GM18517 (cell line): ENCODE measurements around the gene SLC39A2.
"Not testable (repeated sequence)": the region's sequence is repeated elsewhere in the genome, so short reads cannot be mapped to it uniquely, and the experiment has no call there.

Source experiments
- ATAC-seq: cut with Tn5 transposase; IDR thresholded peaks from one replicate; pipeline ENCODE4 v1.9.1; 2021; ENCODE audit warnings: mild to moderate bottlenecking, moderate library complexity; ENCODE audit not compliant: unreplicated experiment

SLC39A2 gene

GRCh38 chr14:20996521-20996920, 2.6 kb upstream of the SLC39A2 start:
- no peak for ATAC-seq

GRCh38 chr14:20997115-20997514, 2.0 kb upstream of the SLC39A2 start:
- ATAC-seq, result no peak

- no peak for ATAC-seq
These were observed 1.5 kb upstream of the SLC39A2 start for GRCh38 chr14:20997564-20997963.

DNA sequence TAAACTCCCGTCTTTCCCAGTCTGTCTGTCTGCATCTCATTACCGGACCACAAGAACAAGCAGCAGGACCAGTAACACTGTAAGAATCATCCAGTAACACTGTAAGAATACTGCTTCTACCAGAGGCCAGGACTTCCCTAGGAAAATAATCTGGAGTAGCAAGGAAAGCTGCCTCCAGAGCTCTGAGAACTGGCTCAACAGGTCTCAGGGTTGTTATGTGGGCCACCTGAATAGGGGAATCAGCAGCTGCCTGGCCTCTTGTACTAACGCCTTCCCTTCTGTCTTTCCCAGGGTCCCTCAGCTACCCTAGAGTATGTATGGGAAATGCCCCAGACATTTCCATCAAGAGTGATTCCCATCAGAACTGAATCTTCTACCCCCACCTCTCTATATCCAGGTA, 954 bp upstream of the SLC39A2 start:
- no peak for ATAC-seq

GRCh38 chr14:20999591-20999990, 498 bp downstream of the SLC39A2 start:
- ATAC-seq, result no peak

- no peak for ATAC-seq
These were observed 2.1 kb downstream of the SLC39A2 start for GRCh38 chr14:21001218-21001617.

- ATAC-seq, result no peak
These were observed 4.8 kb downstream of the SLC39A2 start for GRCh38 chr14:21003788-21004346.

- not testable (repeated sequence) for ATAC-seq
These were observed 10.6 kb downstream of the SLC39A2 start for GRCh38 chr14:21009721-21010120.

DNA sequence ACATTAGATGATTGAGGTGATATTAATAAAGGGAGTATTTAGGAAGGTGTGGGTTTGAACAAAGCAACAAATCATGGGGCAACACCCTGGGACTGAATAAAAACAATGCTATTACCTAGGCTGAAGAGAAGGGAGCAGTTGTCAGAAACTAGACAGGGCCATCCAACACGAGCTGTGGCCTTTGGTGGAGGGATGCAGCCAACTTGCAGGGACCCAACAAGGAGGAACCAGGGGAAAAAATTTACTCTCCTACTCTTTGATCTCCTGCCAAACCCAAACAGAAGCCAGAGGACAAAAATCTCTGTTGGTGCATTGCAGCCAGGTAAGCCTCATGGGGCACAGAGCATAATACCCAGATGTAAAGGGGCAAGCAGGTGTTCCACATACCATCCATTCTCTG, 12.0 kb downstream of the SLC39A2 start:
- no peak for ATAC-seq

GRCh38 chr14:21014761-21015190, 15.7 kb downstream of the SLC39A2 start:
- ATAC-seq, result no peak

DNA sequence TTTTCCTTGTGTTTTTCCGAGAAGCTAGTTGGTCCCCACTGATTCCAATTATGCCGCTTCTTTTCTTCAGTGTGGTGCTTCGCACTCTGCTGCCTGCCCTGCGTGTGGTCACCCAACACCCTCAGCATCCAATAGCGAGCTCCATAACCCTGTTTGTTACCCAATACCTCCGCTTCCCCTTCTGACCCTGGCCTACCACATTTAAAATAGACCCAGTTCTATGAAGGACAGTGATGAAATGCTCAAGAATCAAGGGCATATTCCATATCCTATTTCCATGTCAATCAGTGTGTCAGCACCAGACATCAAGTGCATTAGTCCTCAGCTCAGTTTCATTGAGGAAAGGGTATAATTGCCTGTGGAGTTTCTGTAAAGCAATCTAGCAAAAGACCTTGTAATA, 16.2 kb downstream of the SLC39A2 start:
- no peak for ATAC-seq

DNA sequence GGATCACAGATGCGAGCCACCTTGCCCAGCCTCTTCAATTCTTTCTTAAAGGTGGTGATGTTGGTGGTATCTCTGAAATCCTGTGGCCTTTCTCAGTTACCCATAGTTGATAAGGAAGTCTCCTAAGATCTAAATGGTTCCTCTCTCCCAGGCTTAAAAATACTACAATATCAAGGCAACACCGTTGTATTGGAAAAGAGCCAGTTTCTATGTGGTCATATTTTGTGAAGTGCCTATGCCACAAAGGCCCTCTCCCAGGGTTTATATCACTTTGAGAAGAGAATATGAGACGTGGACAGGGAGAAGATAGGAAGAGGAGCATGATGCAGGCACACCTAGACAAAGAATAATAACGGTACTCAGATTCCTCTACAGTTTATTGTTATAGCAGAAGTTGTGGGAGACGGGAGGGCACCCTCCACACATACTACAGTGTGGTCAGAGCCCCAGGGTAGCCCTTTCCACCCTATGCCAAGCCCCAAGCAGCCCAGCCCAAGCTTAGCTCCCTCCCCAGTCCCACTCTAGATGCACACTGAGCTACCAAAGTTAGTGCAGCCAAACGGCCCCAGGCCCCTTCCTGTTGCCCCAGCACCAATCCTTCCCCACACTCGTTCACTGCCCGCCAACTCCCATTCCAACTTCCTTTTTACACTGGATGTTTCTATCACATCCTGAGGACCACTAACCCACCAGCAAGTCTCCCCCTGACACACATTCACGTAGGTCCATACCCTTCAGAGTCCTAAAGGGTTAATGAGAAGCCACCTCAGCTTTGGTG, 17.5 kb downstream of the SLC39A2 start:
- ATAC-seq, result no peak

GRCh38 chr14:21017528-21018245, 18.6 kb downstream of the SLC39A2 start:
- ATAC-seq, result no peak

DNA sequence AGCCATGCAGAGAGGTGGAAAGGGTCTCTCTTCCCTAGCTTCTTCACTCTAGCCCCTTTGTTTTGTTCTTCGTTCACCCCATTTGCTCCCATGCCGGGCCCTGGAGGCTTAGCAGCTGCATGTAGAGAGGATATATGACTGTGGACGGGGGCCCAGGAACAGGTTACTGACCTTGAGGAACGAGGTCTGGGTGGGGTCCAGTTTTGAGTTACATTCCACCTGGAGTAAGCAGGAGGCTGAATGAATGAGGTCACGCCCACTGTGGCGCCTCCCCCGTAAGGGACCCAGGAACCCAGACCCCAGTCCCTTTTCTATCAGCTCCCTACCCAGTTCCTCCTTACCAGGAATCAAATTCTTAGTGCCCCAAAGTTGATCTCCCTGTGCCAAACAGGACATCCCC, 19.2 kb downstream of the SLC39A2 start:
- no peak for ATAC-seq

GRCh38 chr14:21018781-21019180, 19.7 kb downstream of the SLC39A2 start:
- ATAC-seq, result no peak

- ATAC-seq, result no peak
These were observed 20.3 kb downstream of the SLC39A2 start for GRCh38 chr14:21019366-21019765.

GRCh38 chr14:21020977-21021545, 22.0 kb downstream of the SLC39A2 start:
- ATAC-seq, result no peak

- ATAC-seq, result no peak
These were observed 23.6 kb downstream of the SLC39A2 start for GRCh38 chr14:21022686-21023085.

- no peak for ATAC-seq
These were observed 24.1 kb downstream of the SLC39A2 start for GRCh38 chr14:21023174-21023573.

GRCh38 chr14:21023817-21024584, 24.9 kb downstream of the SLC39A2 start:
- no peak for ATAC-seq
